ENCODE data around the gene RASA2.

The RASA2 gene, protein sequence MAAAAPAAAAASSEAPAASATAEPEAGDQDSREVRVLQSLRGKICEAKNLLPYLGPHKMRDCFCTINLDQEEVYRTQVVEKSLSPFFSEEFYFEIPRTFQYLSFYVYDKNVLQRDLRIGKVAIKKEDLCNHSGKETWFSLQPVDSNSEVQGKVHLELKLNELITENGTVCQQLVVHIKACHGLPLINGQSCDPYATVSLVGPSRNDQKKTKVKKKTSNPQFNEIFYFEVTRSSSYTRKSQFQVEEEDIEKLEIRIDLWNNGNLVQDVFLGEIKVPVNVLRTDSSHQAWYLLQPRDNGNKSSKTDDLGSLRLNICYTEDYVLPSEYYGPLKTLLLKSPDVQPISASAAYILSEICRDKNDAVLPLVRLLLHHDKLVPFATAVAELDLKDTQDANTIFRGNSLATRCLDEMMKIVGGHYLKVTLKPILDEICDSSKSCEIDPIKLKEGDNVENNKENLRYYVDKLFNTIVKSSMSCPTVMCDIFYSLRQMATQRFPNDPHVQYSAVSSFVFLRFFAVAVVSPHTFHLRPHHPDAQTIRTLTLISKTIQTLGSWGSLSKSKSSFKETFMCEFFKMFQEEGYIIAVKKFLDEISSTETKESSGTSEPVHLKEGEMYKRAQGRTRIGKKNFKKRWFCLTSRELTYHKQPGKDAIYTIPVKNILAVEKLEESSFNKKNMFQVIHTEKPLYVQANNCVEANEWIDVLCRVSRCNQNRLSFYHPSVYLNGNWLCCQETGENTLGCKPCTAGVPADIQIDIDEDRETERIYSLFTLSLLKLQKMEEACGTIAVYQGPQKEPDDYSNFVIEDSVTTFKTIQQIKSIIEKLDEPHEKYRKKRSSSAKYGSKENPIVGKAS

GRCh38 chr3:141486746-141487520 lies at the start of gene RASA2:
Gene RASA2 (plus strand): TSS chr3:141487027. CDS start chr3:141487084, 57 bp downstream.
- no peak for DNase-seq (ENCODE audit: low read depth)

DNA sequence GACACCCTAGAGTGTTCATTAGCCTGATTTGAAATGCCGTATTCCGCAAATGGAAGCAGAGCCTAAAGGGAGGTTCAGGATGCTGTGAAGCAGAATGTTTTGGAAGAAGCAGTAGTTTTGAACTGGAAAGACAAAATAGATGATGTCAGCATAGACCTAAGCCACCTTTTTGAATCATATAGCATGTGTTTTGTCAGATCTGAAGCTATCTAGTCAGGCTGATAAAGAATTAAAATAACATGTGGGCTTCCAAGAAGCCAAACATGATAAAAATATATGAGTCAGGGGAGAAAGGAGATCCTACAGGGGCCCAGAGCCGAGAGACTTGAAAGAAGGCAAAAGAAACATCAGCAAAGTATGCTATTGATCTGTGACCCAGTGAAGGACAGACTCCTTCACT lies 47.2 kb upstream of the RASA2 start:
- DNase-seq (ENCODE audit: low read depth): no peak

- no peak for DNase-seq (ENCODE audit: low read depth)
Measured at GRCh38 chr3:141440942-141441341, 45.9 kb upstream of the RASA2 start.

DNA sequence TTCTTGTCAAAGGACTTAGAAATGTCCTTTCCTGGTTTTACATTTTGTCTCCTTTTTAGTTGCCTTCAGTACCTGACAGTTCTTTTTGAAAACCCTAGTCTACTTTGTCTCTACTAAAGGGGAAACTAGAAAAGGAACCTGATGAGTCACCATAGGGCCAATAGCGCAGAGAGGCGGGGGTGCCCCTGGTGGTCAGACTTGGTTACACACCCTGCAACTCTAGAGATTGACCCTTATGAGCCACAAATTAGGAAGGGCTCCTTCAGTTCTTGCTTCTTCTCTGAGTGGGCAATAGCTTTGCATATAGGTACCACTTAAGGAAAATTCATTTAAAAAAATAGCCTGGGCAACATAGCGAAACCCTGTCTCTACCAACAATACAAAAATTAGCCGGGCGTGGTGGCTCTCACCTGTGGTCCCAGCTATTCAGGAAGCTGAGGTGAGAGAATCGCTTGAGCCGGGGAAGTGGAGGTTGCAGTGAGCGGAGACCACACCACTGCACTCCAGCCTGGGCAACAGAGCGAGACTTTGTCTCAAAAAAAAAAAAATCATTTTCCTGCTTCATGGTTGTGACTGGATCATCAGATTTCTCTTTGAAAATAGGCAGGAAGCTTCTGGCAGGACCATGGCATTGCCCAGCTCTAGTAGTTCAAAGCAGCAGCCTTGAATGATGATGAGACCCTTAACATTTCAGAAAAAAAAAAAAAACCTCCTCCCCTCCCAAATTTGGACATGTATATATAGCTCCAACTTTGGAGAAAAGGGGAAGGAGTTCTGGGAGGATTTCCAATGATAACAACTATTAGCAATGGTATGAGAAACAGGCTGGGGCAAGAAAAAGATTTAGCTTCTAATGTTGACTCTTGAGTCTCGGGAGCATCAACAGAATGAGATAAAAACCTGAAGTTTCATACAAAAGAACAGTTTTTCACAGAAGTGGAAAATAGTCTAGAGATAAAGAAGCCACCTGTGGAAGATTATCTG lies 45.2 kb upstream of the RASA2 start:
- no peak for DNase-seq (ENCODE audit: low read depth)

- DNase-seq (ENCODE audit: low read depth): no peak
Measured at GRCh38 chr3:141442446-141442845, 44.4 kb upstream of the RASA2 start.

- DNase-seq (ENCODE audit: low read depth): no peak
Measured at GRCh38 chr3:141442914-141443313, 43.9 kb upstream of the RASA2 start.

DNA sequence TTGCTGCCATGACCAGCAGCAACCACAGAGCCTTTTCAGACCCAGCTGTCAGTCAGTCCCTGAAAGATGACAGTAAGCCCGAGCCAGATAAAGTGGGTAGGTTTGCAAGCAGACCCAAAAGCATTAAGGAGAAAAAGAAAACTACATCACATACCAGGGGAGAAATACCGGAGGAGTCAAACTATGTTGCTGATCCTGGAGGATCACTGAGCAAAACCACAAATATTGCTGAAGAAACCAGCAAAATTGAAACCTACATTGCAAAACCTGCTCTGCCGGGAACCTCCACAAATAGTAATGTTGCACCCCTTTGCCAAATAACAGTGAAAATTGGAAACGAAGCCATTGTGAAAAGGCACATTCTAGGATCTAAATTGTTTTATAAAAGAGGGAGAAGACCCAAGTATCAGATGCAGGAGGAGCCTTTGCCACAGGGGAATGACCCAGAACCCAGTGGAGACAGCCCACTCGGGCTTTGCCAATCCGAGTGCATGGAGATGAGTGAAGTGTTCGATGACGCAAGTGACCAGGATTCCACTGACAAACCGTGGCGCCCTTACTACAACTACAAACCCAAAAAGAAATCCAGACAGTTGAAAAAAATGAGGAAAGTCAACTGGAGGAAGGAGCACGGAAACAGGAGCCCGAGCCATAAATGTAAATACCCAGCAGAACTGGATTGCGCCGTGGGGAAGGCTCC lies 42.1 kb upstream of the RASA2 start:
- no peak for DNase-seq (ENCODE audit: low read depth)

DNA sequence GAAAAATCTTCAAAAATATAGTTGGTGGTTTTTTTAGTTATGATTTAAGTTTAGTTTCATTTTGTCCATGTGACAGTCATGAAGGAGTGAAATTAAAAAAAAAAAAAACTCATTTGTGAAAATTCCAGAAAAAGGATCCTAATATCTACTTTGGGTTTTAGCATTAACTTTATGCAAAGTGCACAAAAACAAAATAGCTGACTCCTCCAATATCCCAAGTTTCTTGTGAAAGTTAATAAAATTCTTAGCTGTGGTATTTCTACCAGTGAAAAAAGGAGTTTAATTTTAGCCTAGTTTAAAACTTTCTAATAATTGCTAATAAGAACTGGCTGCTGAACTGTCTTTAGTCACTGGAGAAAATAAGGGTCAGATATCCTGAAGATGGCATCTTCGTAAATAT lies 40.8 kb upstream of the RASA2 start:
- DNase-seq (ENCODE audit: low read depth): no peak

DNA sequence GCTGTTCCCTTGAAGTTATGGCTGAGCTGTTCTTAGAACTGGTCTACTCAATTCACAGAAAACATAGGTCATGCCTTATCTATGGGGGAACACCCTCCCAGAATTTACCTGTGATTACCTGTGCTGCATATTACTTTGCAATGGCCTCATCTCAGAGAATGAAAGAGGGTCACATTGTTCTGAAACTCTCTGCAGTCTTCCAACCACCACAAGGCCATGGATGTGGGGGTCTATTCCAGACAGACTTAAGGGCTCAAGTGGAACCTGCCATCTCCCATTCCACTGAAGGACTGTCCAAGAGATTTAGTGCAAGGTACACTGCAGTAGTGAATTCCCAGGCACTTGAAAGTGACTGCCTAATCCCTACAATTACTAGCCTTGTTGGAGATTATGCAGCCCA lies 40.1 kb upstream of the RASA2 start:
- DNase-seq (ENCODE audit: low read depth): no peak

DNA sequence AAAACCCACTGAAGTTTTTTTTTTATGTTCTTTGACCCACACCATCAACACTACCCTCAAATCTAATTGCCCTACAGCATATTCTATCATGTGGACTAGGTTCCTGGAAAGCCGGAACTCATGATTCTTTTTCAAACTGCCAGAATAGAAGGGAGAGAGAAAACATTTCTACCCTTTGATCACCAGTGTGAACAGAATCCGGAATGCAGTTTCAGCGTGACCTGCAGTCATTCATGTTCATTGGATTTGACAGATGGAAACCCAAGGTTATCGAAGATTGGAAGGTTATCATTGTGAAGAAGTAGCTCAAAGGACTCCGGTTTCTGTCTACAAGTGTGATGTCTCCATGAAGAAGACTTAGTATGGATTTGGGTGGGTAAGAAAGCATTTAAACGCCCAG lies 39.4 kb upstream of the RASA2 start:
- DNase-seq (ENCODE audit: low read depth): no peak

- DNase-seq (ENCODE audit: low read depth): no peak
Measured at GRCh38 chr3:141448606-141449220, 38.1 kb upstream of the RASA2 start.

DNA sequence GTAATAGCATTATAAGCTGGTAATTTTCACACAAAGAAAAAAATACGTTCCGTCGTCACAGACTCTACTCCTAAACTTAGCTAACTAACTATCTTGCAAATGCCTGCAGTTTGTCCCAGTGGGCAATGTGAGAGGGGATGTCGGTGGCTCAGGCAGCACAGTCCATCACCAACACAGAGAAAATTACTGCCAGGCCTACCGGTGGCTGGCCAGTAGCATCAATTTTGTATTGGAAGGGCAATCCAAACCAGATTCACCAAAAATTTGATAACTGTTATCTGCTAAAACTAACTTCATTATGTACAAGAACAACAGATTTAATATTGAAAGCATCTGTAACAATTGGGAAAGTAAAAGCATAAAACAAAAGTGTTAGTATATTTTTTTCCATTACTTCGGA lies 37.4 kb upstream of the RASA2 start:
- DNase-seq (ENCODE audit: low read depth): no peak

GRCh38 chr3:141450727-141451375 lies 36.0 kb upstream of the RASA2 start:
- DNase-seq (ENCODE audit: low read depth): no peak

DNA sequence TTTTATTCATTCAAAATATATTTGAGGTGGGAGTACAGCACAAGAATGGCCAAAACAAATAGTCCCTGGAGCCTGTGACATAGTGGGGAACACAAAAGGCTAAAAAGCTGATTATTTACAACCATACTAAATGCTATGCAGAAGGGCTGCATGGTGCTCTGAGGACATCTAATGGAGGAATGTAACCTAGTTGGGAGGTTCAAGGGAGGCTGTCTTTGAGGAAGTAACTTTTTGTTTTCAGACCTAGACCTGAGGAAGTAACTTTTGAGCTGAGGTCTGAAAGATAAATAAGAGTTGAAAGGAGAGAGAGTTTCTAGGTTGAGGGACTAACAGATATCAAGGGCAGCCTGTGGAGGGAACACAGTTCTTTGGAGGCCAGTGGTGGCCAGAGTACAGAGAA lies 34.8 kb upstream of the RASA2 start:
- DNase-seq (ENCODE audit: low read depth): no peak

DNA sequence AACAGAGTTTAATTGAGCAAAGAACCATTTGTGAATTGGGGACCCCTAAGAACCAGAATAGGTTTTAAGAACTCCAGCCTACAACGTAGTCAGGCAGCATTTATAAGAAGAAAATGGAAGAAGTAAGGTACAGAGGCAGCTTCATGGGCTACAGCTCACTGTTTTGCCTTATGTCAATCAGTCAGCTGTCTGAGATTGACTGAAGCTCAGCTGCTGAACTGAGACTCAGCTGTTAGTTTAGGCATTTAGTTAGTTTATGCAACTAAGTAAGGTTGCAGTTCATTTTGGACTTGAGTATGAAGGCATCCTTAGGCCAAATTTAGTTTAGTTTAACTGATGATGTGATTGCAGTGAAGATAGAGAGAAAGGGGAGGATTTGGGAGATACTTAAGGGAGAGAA lies 34.1 kb upstream of the RASA2 start:
- no peak for DNase-seq (ENCODE audit: low read depth)

DNA sequence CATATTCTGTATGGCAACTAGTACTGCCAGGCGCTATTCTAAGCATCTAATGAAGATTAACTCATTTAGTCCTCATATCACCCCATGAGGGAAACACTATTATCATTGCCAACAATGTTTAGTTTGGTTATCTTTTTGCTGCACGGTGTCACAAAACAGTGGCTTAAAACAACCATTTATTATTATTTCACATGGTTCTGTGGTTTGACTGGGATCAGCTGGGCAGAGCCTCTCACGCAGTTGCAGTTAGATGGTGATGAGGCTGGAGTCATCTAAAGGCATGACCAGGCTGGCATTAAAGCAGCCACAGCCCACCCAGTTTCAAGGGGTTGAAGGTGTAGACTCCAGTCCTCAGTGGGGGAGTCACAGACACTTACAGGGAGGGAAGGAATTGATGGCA lies 32.8 kb upstream of the RASA2 start:
- DNase-seq (ENCODE audit: low read depth): no peak

GRCh38 chr3:141454906-141455602 lies 31.8 kb upstream of the RASA2 start:
- no peak for DNase-seq (ENCODE audit: low read depth)

GRCh38 chr3:141455603-141456300 lies 31.1 kb upstream of the RASA2 start:
- DNase-seq (ENCODE audit: low read depth): no peak

DNA sequence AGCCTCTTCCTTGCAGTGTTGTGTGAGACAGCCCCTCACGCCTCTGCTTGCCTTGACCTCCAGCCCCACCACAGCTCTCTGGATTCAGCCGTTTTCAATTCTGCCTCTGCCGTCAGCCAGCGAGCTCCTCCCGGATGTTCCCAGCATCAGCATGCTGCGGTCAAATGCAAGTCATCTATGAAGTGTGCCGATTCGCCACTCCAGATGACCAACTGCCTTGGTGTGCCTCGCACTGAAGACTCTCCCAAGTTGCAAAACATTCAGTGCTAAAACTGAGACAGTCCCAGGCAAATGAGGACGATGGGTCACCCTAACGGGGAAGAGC lies 30.6 kb upstream of the RASA2 start:
- DNase-seq (ENCODE audit: low read depth): no peak
